B cell (primary cell): Measurements from ENCODE around the gene FOXO4. TPM values are rescaled to one million over a fixed set of nuclear protein-coding genes. Genes with fewer than 3 reads are reported as not detected.

Experiments used
- ATAC-seq: fragments of 200-7000 bp; cut with Tn5 transposase; one replicate; pipeline ENCODE4 v1.10.0; 2021; ENCODE audit warnings: low read depth, mild to moderate bottlenecking, moderate number of reproducible peaks, moderate library complexity
- CTCF ChIA-PET: fragments of 350-600 bp; sonication (Branson Sonifier 250); formaldehyde crosslinking; loops from one replicate; lab custom pipeline; 2021; ENCODE audit warnings: antibody characterized with exemption, inconsistent platforms; lab: Charles Lee
- POLR2A ChIA-PET: fragments of 350-600 bp; sonication (Branson Sonifier 250); formaldehyde crosslinking; loops from one replicate; lab custom pipeline; 2021; ENCODE audit warnings: antibody characterized with exemption; lab: Charles Lee
- DNase-seq: peaks from one replicate; pipeline ENCODE4 v3.0.0; 2013
- H2AFZ ChIP-seq: 2 replicates; pipeline ENCODE4 v1.6.1; 2012; ENCODE audit warnings: mild to moderate bottlenecking, low read depth, low read length; ENCODE audit not compliant: insufficient read depth, poor library complexity, severe bottlenecking
- H3K27ac ChIP-seq, 2 donors: 1 replicate in 1 of 2; 2 replicates in 1 of 2; pipeline ENCODE4 v1.5.1; 2012 to 2013; ENCODE audit warnings: low read length in 2 of 2, mild to moderate bottlenecking in 2 of 2, moderate library complexity in 1 of 2
- H3K27me3 ChIP-seq, 4 experiments: fragments of 200-600 bp in 1 of 4; sonication (generic) in 1 of 4; replicated peaks in 1 of 4; 1 replicate in 2 of 4; 2 replicates in 2 of 4; pipeline versions ENCODE4 v1.6.1 to v1.7.0; 2013 to 2016; ENCODE audit warnings: low read length in 3 of 4, mild to moderate bottlenecking in 2 of 4, mixed read lengths in 1 of 4, moderate library complexity in 1 of 4; ENCODE audit not compliant: insufficient read depth in 4 of 4, control insufficient read depth in 3 of 4; ENCODE audit errors: control extremely low read depth in 1 of 4
- H3K36me3 ChIP-seq, 2 experiments: replicated peaks in 1 of 2; 1 replicate in 1 of 2; 2 replicates in 1 of 2; pipeline versions ENCODE4 v1.6.1 to v1.7.1; 2013; ENCODE audit warnings: low read length in 1 of 2; ENCODE audit not compliant: insufficient read depth in 2 of 2, control insufficient read depth in 1 of 2; ENCODE audit errors: control extremely low read depth in 1 of 2, extremely low read depth in 1 of 2
- H3K4me1 ChIP-seq, 2 donors: fragments of 200-600 bp in 1 of 2; sonication (generic) in 1 of 2; 1 replicate in 1 of 2; 2 replicates in 1 of 2; pipeline versions ENCODE4 v1.5.1 to v1.6.1; 2013 to 2017; ENCODE audit warnings: low read length in 2 of 2; ENCODE audit not compliant: control insufficient read depth in 2 of 2, insufficient read depth in 2 of 2
- H3K4me2 ChIP-seq: replicated peaks from 2 replicates; pipeline ENCODE3; 2012; ENCODE audit warnings: mild to moderate bottlenecking, low read depth, low read length; ENCODE audit not compliant: poor library complexity, severe bottlenecking
- H3K4me3 ChIP-seq, 5 experiments: fragments of 200-600 bp in 1 of 5; sonication (generic) in 1 of 5; 1 replicate in 3 of 5; 2 replicates in 2 of 5; pipeline versions ENCODE4 v1.5.1 to v1.7.0; 2011 to 2016; ENCODE audit warnings: low read length in 4 of 5, mild to moderate bottlenecking in 4 of 5, low read depth in 2 of 5, control low read depth in 1 of 5, moderate library complexity in 1 of 5; ENCODE audit not compliant: insufficient read depth in 1 of 5; ENCODE audit errors: control extremely low read depth in 1 of 5, extremely low read depth in 1 of 5
- H3K79me2 ChIP-seq: fragments of 200-600 bp; sonication (generic); one replicate; pipeline ENCODE4 v1.6.0; 2016; ENCODE audit warnings: low read length; ENCODE audit not compliant: control insufficient read depth, insufficient read depth
- H3K9ac ChIP-seq: fragments of 200-600 bp; sonication (generic); 2 replicates; pipeline ENCODE4 v1.6.1; 2017; ENCODE audit warnings: mild to moderate bottlenecking, low read length, moderate library complexity
- H3K9me3 ChIP-seq, 3 donors: one replicate each; pipeline versions ENCODE4 v1.6.1 to v1.7.1; 2013; ENCODE audit warnings: low read length in 2 of 3; ENCODE audit not compliant: control insufficient read depth in 2 of 3, insufficient read depth in 1 of 3; ENCODE audit errors: control extremely low read depth in 1 of 3
- H4K20me1 ChIP-seq: 2 replicates; pipeline ENCODE4 v1.6.0; 2012; ENCODE audit warnings: mild to moderate bottlenecking, low read length; ENCODE audit not compliant: insufficient read depth, control insufficient read depth, poor library complexity, severe bottlenecking
- H3K27ac Mint-ChIP-seq: one replicate; pipeline ENCODE4 v1.8.0; 2021; ENCODE audit warnings: mixed read lengths
- H3K27me3 Mint-ChIP-seq: one replicate; pipeline ENCODE4 v1.8.0; 2021; ENCODE audit warnings: mixed read lengths
- H3K4me1 Mint-ChIP-seq: one replicate; pipeline ENCODE4 v1.8.0; 2021; ENCODE audit warnings: mixed read lengths
- H3K4me3 Mint-ChIP-seq: one replicate; pipeline ENCODE4 v1.8.0; 2021; ENCODE audit warnings: mixed read lengths
- H3K9me3 Mint-ChIP-seq: one replicate; pipeline ENCODE4 v1.8.0; 2022; ENCODE audit warnings: mixed read lengths; ENCODE audit not compliant: insufficient read depth
- CTCF ChIP-seq: fragments of 200-600 bp; IDR thresholded peaks from one replicate; pipeline ENCODE4 v1.8.0; 2022; ENCODE audit warnings: antibody characterized with exemption, mild to moderate bottlenecking
- EZH2 ChIP-seq: IDR thresholded peaks from 2 replicates; pipeline ENCODE4 v1.6.1; 2012; ENCODE audit warnings: borderline replicate concordance, low read depth, mild to moderate bottlenecking, moderate library complexity, low read length; ENCODE audit not compliant: insufficient read depth, poor library complexity, severe bottlenecking
- WGBS: methylation state at CpG from one replicate; pipeline ENCODE4 v1.1.5; 2013; ENCODE audit warnings: missing lambda C conversion rate; ENCODE audit not compliant: insufficient coverage; 5-methylcytosine and 5-hydroxymethylcytosine counted together
- intact Hi-C: fragments of 100-400 bp; cut with micrococcal nuclease; formaldehyde crosslinking; loops from one replicate; pipeline ENCODE4 v1.10.0; 2022
- polyA plus RNA-seq: library from polyadenylated mRNA; depleted of rRNA; stranded (reverse); fragments of >200 nt; gene quantifications from 2 replicates; pipeline ENCODE4 v1.2.3, GENCODE V29; 2012
- total RNA-seq, 2 donors: library from RNA; stranded (reverse); fragments of 120-200 nt in 1 of 2; gene quantifications; 1 replicate in 1 of 2; 2 replicates in 1 of 2; pipeline versions ENCODE4 v1.2.3 to v1.2.4, GENCODE V29; 2013 to 2022

The FOXO4 gene
- total and polyA plus RNA-seq, 2 donors (not counting 1 experiment from before 2014, with no cell fraction given) = 13.4 to 41.4 TPM

- Histone ChIP-seq H3K9me3 (no peaks in the 10 kb centered on the region), H2AFZ (peak overlapping the region; percentile 46), H3K9ac (peak overlapping the region; percentile 86), H3K27ac (peak overlapping the region; percentile 98), H4K20me1 (no peaks in the 10 kb centered on the region), H3K79me2 (peaks cover 56% of the 10 kb centered on the region), H3K4me3 (peak overlapping the region; percentile 75 to 90 (median 82)), H3K4me1 (peaks cover 50 to 59% of the 10 kb centered on the region in 2 donors), H3K4me2 (peak overlapping the region; percentile 85), H3K36me3 (peaks cover 0 to 31% of the 10 kb centered on the region in 2 experiments), H3K27me3 (no peaks in the 10 kb centered on the region)
- H3K27me3 Mint-ChIP-seq = no peaks in the 10 kb centered on the region
- DNase-seq (no peak), ATAC-seq (peak; percentile 40)
- ChIA-PET CTCF (interaction anchor here (1.0 to 4.7 kb wide), 6 partner anchors 9 to 18 kb away, joined by 4 to 33 read pairs (median 6); partner anchors contain the start of gene FOXO4), POLR2A (interaction anchor here (0.6 to 3.4 kb wide), 8 partner anchors 10 to 254 kb away, joined by 3 to 29 read pairs (median 3); partner anchors contain the start of genes TAF1 and ZMYM3)
- no peaks in the 10 kb centered on the region for H3K9me3 Mint-ChIP-seq
- H3K27ac Mint-ChIP-seq = peak overlapping the region; percentile 99
- peak overlapping the region; percentile 98 for H3K4me3 Mint-ChIP-seq
- 0% methylated on average over 2 of the region's 5 CpGs for WGBS
- intact Hi-C loops = loop anchor here (1.0 to 5.0 kb wide), 5 partner anchors 9 to 142 kb away; partner anchors contain the start of genes SNX12 and ZMYM3
- TF ChIP-seq CTCF (no peak), EZH2 (no peak)
- peaks cover 59% of the 10 kb centered on the region for H3K4me1 Mint-ChIP-seq
Measured at GRCh38 chrX:71111921-71112431, 16.3 kb downstream of the FOXO4 start.

GRCh38 chrX:71117358-71117757 lies 21.7 kb downstream of the FOXO4 start:
- Histone ChIP-seq H4K20me1 (no peaks in the 10 kb centered on the region), H3K4me3 (peak overlapping the region in 1 of 5 experiments; percentile 74), H3K9ac (no peak overlapping the region), H3K27me3 (no peaks in the 10 kb centered on the region), H2AFZ (no peak overlapping the region), H3K79me2 (peaks cover 35% of the 10 kb centered on the region), H3K9me3 (no peaks in the 10 kb centered on the region), H3K4me2 (peak overlapping the region; percentile 75), H3K4me1 (peaks cover 25 to 36% of the 10 kb centered on the region in 2 donors), H3K36me3 (peaks cover 0 to 16% of the 10 kb centered on the region in 2 experiments), H3K27ac (peak overlapping the region; percentile 85 to 90)
- WGBS = 100% methylated on average over 1 of the region's 10 CpGs
- no peaks in the 10 kb centered on the region for H3K27me3 Mint-ChIP-seq
- H3K9me3 Mint-ChIP-seq = no peaks in the 10 kb centered on the region
- no peak for TF ChIP-seq EZH2
- no peak for TF ChIP-seq CTCF
- ChIA-PET CTCF (interaction anchor here (0.8 to 3.0 kb wide), 5 partner anchors 12 to 51 kb away, joined by 3 to 25 read pairs (median 8); partner anchors contain the start of gene FOXO4), POLR2A (interaction anchor here (1.3 kb wide), 1 partner anchor 14 kb away, joined by 3 read pairs; no protein-coding TSS in a partner anchor)
- ATAC-seq = no peak
- intact Hi-C loops = no loop called here
- peaks cover 24% of the 10 kb centered on the region for H3K4me1 Mint-ChIP-seq
- H3K27ac Mint-ChIP-seq = peak overlapping the region; percentile 53
- DNase-seq = no peak
- no peak overlapping the region for H3K4me3 Mint-ChIP-seq
